Uterus (tissue), 2 donors: Measurements from ENCODE around the gene TMEM263.

Experiments used
- CTCF ChIP-seq, 4 experiments: fragments of 200-600 bp in 2 of 4; fragments of 450-650 bp in 2 of 4; sonication (generic) in 2 of 4; IDR thresholded peaks; one replicate each; pipeline ENCODE4 v1.5.1; 2016 to 2019; ENCODE audit warnings: antibody characterized with exemption in 4 of 4, mild to moderate bottlenecking in 2 of 4, moderate library complexity in 1 of 4
- POLR2A ChIP-seq, 2 donors: fragments of 450-650 bp; IDR thresholded peaks; one replicate each; pipeline ENCODE4 v1.6.1; 2016; ENCODE audit warnings: antibody characterized with exemption in 2 of 2, mild to moderate bottlenecking in 1 of 2, moderate library complexity in 1 of 2

GRCh38 chr12:106915635-106916026, 40.1 kb upstream of the TMEM263 start:
- no peak for TF ChIP-seq CTCF (IDR thresholded peaks at IDR 0.05)
- TF ChIP-seq POLR2A (IDR thresholded peaks at IDR 0.05) = no peak
